SH-SY5Y (cell line): Measurements from ENCODE around the gene PADI1.

ENCODE experiments used
- GATA2 ChIP-seq: IDR thresholded peaks from 2 replicates; pipeline ENCODE4 v1.6.1; 2011; ENCODE audit warnings: mild to moderate bottlenecking, low read depth, low read length
- GATA3 ChIP-seq: IDR thresholded peaks from 2 replicates; pipeline ENCODE4 v1.6.1; 2011; ENCODE audit warnings: low read depth, mild to moderate bottlenecking, low read length, moderate library complexity

- no peak for TF ChIP-seq GATA3
- no peak for TF ChIP-seq GATA2
Observed at GRCh38 chr1:17251701-17252376, 46.9 kb downstream of the PADI1 start.
